Natural killer cell (primary cell): Measurements from ENCODE around the gene GPN2. TPM values are rescaled to one million over a fixed set of nuclear protein-coding genes. Genes with fewer than 3 reads are reported as not detected.

Experiments used
- ATAC-seq, 3 donors: fragments of 150-1000 bp in 2 of 3; fragments of 200-7000 bp in 1 of 3; cut with Tn5 transposase; 1 replicate in 1 of 3; 2 replicates in 2 of 3; pipeline ENCODE4 v1.10.0; 2021; ENCODE audit warnings: mild to moderate bottlenecking in 2 of 3, moderate library complexity in 2 of 3
- DNase-seq, 2 donors: peaks; one replicate each; pipeline versions ENCODE4 v3.0.0 to v3.0.0-alpha.2; 2013 to 2021; ENCODE audit warnings: mixed read lengths in 1 of 2
- H3K27ac ChIP-seq: one replicate; pipeline ENCODE4 v1.5.1; 2013; ENCODE audit warnings: mild to moderate bottlenecking, low read length
- H3K27me3 ChIP-seq: one replicate; pipeline ENCODE4 v1.6.1; 2013; ENCODE audit warnings: low read length; ENCODE audit not compliant: control insufficient read depth, insufficient read depth
- H3K36me3 ChIP-seq: one replicate; pipeline ENCODE4 v1.6.1; 2013; ENCODE audit warnings: low read length; ENCODE audit not compliant: control insufficient read depth, insufficient read depth
- H3K4me1 ChIP-seq: one replicate; pipeline ENCODE4 v1.6.1; 2013; ENCODE audit warnings: low read length; ENCODE audit not compliant: control insufficient read depth, insufficient read depth
- H3K4me3 ChIP-seq: one replicate; pipeline ENCODE4 v1.5.1; 2013; ENCODE audit warnings: low read length
- H3K9me3 ChIP-seq: one replicate; pipeline ENCODE4 v1.6.1; 2013; ENCODE audit warnings: low read length; ENCODE audit not compliant: control insufficient read depth, insufficient read depth
- H3K27ac Mint-ChIP-seq, 2 donors: one replicate each; pipeline ENCODE4 v1.8.0; 2022; ENCODE audit warnings: mild to moderate bottlenecking in 2 of 2, mixed read lengths in 2 of 2, moderate library complexity in 1 of 2
- H3K27me3 Mint-ChIP-seq, 2 donors: one replicate each; pipeline ENCODE4 v1.8.0; 2022; ENCODE audit warnings: low read depth in 2 of 2, mixed read lengths in 2 of 2
- H3K36me3 Mint-ChIP-seq: one replicate; pipeline ENCODE4 v1.8.0; 2022; ENCODE audit warnings: mixed read lengths
- H3K4me1 Mint-ChIP-seq, 2 donors: one replicate each; pipeline ENCODE4 v1.8.0; 2022; ENCODE audit warnings: mixed read lengths in 2 of 2
- H3K4me3 Mint-ChIP-seq: one replicate; pipeline ENCODE4 v1.8.0; 2022; ENCODE audit warnings: mild to moderate bottlenecking, moderate library complexity, mixed read lengths
- H3K9me3 Mint-ChIP-seq, 2 donors: one replicate each; pipeline ENCODE4 v1.8.0; 2022; ENCODE audit warnings: mixed read lengths in 2 of 2
- WGBS: methylation state at CpG from one replicate; pipeline ENCODE4 v1.1.7; 2013; ENCODE audit warnings: missing lambda C conversion rate; ENCODE audit not compliant: insufficient coverage; 5-methylcytosine and 5-hydroxymethylcytosine counted together
- intact Hi-C: fragments of 100-400 bp; cut with micrococcal nuclease; formaldehyde crosslinking; loops from one replicate; pipeline ENCODE4 v1.14.2; 2022
- total RNA-seq, 4 donors: library from RNA; stranded (reverse); fragments of 120-200 nt in 1 of 4; gene quantifications; one replicate each; pipeline versions ENCODE4 v1.2.3 to v1.2.4, GENCODE V29; 2013 to 2022
- TF ChIP-seq, protein P1 (sequence below): fragments of 200-600 bp; IDR thresholded peaks from one replicate; pipeline ENCODE4 v1.8.0; 2022; ENCODE audit warnings: antibody characterized with exemption

The GPN2 gene
- total RNA-seq = 10 to 100 TPM; 32.4 to 42.6 (median 37.9) TPM
- total RNA-seq (2013) = 18.9 TPM

DNA sequence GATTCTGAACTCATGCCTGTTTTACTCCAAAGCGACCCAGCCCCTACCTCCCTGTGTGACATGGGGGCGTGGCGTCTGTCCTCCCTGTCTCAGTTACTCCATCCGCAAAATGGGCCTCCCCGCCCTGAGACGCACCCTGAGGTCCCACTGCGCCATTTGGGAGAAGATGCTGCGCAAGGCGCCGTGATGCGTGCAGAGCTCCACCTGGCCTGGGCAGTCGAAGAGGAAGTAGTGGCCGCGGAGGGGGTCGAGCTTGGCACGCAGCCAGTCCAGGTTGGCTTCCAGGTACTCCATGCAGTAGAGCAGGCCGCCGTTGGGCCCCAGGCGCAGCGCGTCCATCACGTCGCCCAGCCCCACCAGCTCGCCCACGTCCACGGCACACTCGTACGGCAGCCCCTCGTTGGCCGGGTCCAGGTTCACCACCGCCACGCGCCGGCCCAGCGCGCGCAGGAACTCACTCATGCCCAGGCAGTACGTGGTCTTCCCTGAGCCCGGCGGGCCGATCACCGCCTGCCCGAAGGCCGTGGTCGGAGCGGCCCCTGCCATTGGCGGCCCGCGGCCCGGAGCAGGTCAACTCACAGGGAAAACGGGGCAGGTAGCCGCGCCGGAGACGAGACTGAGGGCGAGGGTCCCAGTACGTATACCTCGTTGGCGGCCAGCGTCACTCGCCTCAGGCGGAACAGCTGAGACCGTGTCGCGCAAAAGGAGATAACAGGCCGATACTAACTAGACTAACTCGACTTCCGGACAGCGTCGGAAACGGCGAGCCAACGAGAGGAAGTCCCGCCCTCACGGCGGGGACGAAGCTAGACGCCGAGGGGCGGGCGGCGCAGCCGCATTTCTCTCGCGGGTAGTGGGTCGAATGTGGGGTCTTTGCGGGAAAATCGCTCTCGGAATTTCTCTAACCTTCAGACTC lies at the start of gene GPN2:
Gene GPN2, minus strand, starts transcription at position 733 of the 916 bp plus-strand sequence. Its CDS starts 187 bp downstream, at position 546.
- no peaks in the 10 kb centered on the region for H3K27me3 ChIP-seq
- peaks cover 55% of the 10 kb centered on the region for H3K36me3 ChIP-seq
- Mint-ChIP-seq H3K9me3 (no peaks in the 10 kb centered on the region), H3K36me3 (peaks cover 12% of the 10 kb centered on the region), H3K27me3 (no peaks in the 10 kb centered on the region), H3K27ac (peak within 1 kb of the TSS; percentile 94 to 96), H3K4me3 (peak within 1 kb of the TSS; percentile 94), H3K4me1 (peaks cover 18 to 30% of the 10 kb centered on the region in 2 donors)
- TF ChIP-seq, protein P1, sequence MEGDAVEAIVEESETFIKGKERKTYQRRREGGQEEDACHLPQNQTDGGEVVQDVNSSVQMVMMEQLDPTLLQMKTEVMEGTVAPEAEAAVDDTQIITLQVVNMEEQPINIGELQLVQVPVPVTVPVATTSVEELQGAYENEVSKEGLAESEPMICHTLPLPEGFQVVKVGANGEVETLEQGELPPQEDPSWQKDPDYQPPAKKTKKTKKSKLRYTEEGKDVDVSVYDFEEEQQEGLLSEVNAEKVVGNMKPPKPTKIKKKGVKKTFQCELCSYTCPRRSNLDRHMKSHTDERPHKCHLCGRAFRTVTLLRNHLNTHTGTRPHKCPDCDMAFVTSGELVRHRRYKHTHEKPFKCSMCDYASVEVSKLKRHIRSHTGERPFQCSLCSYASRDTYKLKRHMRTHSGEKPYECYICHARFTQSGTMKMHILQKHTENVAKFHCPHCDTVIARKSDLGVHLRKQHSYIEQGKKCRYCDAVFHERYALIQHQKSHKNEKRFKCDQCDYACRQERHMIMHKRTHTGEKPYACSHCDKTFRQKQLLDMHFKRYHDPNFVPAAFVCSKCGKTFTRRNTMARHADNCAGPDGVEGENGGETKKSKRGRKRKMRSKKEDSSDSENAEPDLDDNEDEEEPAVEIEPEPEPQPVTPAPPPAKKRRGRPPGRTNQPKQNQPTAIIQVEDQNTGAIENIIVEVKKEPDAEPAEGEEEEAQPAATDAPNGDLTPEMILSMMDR = no peak
- DNase-seq = peak; percentile 70 to 90
- peak within 1 kb of the TSS; percentile 81 for H3K4me3 ChIP-seq
- intact Hi-C loops = loop anchor here (1.0 kb wide), 1 partner anchor 25 kb away; no protein-coding TSS in a partner anchor
- H3K27ac ChIP-seq = peak within 1 kb of the TSS; percentile 89
- WGBS = 1% methylated on average over 89 of the region's 89 CpGs
- ATAC-seq = peak; percentile 94 to 97 (median 95)
- no peaks in the 10 kb centered on the region for H3K9me3 ChIP-seq
- peaks cover 18% of the 10 kb centered on the region for H3K4me1 ChIP-seq

- Mint-ChIP-seq H3K36me3 (no peaks in the 10 kb centered on the region), H3K27ac (no peak overlapping the region), H3K4me3 (no peak overlapping the region), H3K9me3 (no peaks in the 10 kb centered on the region), H3K4me1 (peaks cover 6 to 7% of the 10 kb centered on the region in 2 donors), H3K27me3 (no peaks in the 10 kb centered on the region)
- no peaks in the 10 kb centered on the region for H3K9me3 ChIP-seq
- no peaks in the 10 kb centered on the region for H3K27me3 ChIP-seq
- H3K27ac ChIP-seq = no peak overlapping the region
- intact Hi-C loops = no loop called here
- no peak for DNase-seq
- ATAC-seq = no peak
- peaks cover 37% of the 10 kb centered on the region for H3K36me3 ChIP-seq
- WGBS = 95% methylated on average over 2 of the region's 2 CpGs
- no peaks in the 10 kb centered on the region for H3K4me1 ChIP-seq
- H3K4me3 ChIP-seq = no peak overlapping the region
- TF ChIP-seq, protein P1 = no peak
Measured at GRCh38 chr1:26938659-26939025, 48.6 kb upstream of the GPN2 start.

DNA sequence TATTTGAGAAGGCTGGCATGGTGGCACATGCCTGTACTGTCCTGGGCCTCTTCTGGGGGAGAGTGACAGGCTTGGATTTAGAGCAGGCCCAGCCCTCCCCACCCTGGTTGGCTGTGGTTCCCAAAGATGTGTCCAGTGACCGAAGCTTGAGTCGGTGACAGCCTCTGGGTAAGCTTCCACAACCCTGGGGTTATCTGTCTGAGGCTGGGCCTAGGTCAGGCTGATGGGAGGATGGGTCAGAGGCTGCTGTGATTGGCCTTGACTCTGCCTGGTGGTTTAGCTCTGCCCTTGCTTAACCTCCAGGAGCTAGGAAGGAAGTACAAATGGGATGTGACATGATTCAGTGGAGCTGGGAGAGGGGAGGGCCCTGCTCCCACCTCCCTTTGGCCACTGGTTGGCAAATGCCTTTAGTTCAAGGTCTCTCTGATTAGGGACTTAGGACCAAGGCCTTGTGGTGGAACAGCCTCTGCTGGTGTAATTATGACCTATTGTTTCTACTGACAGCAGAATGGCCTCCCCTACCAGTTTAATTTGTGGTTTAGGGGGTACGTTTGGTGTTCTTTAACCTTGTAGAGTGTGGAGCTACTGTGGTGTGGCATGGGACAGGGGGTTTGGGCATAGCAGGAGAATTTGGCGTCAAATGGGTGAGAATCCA lies 48.0 kb upstream of the GPN2 start:
- no peak for DNase-seq
- H3K27ac ChIP-seq = no peak overlapping the region
- TF ChIP-seq, protein P1 = no peak

More for the DNA sequence above, 48.0 kb upstream of the GPN2 start:
- Histone ChIP-seq H3K27me3 (no peaks in the 10 kb centered on the region), H3K9me3 (no peaks in the 10 kb centered on the region), H3K4me3 (no peak overlapping the region), H3K36me3 (peaks cover 32% of the 10 kb centered on the region), H3K4me1 (no peaks in the 10 kb centered on the region)
- ATAC-seq = no peak
- Mint-ChIP-seq H3K36me3 (no peaks in the 10 kb centered on the region), H3K4me1 (peaks cover 6 to 7% of the 10 kb centered on the region in 2 donors), H3K9me3 (no peaks in the 10 kb centered on the region), H3K27ac (no peak overlapping the region), H3K4me3 (no peak overlapping the region), H3K27me3 (no peaks in the 10 kb centered on the region)
- intact Hi-C loops = no loop called here
- 92% methylated on average over 4 of the region's 4 CpGs for WGBS
